K562 (cell line): ENCODE measurements around the gene CSDE1. TPM values are rescaled to one million over a fixed set of nuclear protein-coding genes. Genes with fewer than 3 reads are reported as not detected.

Experiments used
- BCLAF1 ChIP-seq, 2 experiments: fragments of 450-650 bp in 1 of 2; IDR thresholded peaks; 2 replicates each; pipeline ENCODE4 v1.6.1; 2011 to 2017; ENCODE audit warnings: low read depth in 2 of 2, antibody characterized with exemption in 1 of 2, borderline replicate concordance in 1 of 2, low read length in 1 of 2, mild to moderate bottlenecking in 1 of 2, mixed read lengths in 1 of 2; ENCODE audit not compliant: control insufficient read depth in 1 of 2
- FOXK1 ChIP-seq: sonication (generic); formaldehyde crosslinking; IDR thresholded peaks from 2 replicates; pipeline ENCODE4 v1.8.0; 2022; ENCODE audit warnings: missing genetic modification reagents, mild to moderate bottlenecking, borderline replicate concordance
- HBP1 ChIP-seq: fragments of 450-650 bp; formaldehyde crosslinking; IDR thresholded peaks from 2 replicates; pipeline ENCODE4 v1.4.0; 2022; ENCODE audit warnings: missing genetic modification characterization
- HNRNPH1 ChIP-seq: fragments of 200-400 bp; formaldehyde crosslinking; optimal IDR thresholded peaks from 2 replicates; pipeline ENCODE3; 2017; ENCODE audit warnings: low read depth, mild to moderate bottlenecking, low read length, moderate library complexity
- HNRNPLL ChIP-seq: fragments of 200-400 bp; formaldehyde crosslinking; IDR thresholded peaks from 2 replicates; pipeline ENCODE4 v1.6.1; 2017; ENCODE audit warnings: low read length, low read depth, mild to moderate bottlenecking; ENCODE audit not compliant: poor library complexity, severe bottlenecking
- MIER1 ChIP-seq: fragments of 450-650 bp; IDR thresholded peaks from 2 replicates; pipeline ENCODE4 v1.6.1; 2016; ENCODE audit warnings: antibody characterized with exemption, mild to moderate bottlenecking, low read depth
- NUFIP1 ChIP-seq: fragments of 450-650 bp; IDR thresholded peaks from 2 replicates; pipeline ENCODE4 v1.6.1; 2018; ENCODE audit not compliant: partially characterized antibody
- SLC30A9 ChIP-seq: fragments of 250-450 bp; sonication (Bioruptor Pico); IDR thresholded peaks from 2 replicates; pipeline ENCODE4 v1.8.0; 2022; ENCODE audit warnings: mild to moderate bottlenecking, moderate library complexity
- SMARCA4 ChIP-seq: fragments of 450-650 bp; IDR thresholded peaks from 2 replicates; pipeline ENCODE4 v1.6.1; 2016
- TAF7 ChIP-seq: fragments of 450-650 bp; IDR thresholded peaks from 2 replicates; pipeline ENCODE4 v1.6.1; 2016; ENCODE audit warnings: missing genetic modification characterization, missing compliant biosample characterization
- YY1 ChIP-seq, 3 experiments: IDR thresholded peaks; 2 replicates each; pipeline ENCODE4 v1.6.1; 2011; ENCODE audit warnings: low read length in 2 of 3, mild to moderate bottlenecking in 2 of 3, moderate library complexity in 2 of 3, borderline replicate concordance in 1 of 3, control low read depth in 1 of 3, low read depth in 1 of 3; ENCODE audit not compliant: insufficient read depth in 3 of 3, insufficient replicate concordance in 2 of 3, control insufficient read depth in 1 of 3, insufficient read length in 1 of 3; ENCODE audit errors: extremely low read depth in 1 of 3
- ZBTB17 ChIP-seq: fragments of 450-650 bp; formaldehyde crosslinking; IDR thresholded peaks from 2 replicates; pipeline ENCODE4 v1.4.0; 2020; ENCODE audit warnings: mild to moderate bottlenecking
- ZBTB26 ChIP-seq: fragments of 450-650 bp; formaldehyde crosslinking; IDR thresholded peaks from 2 replicates; pipeline ENCODE4 v1.4.0; 2022; ENCODE audit warnings: missing genetic modification characterization
- ZBTB33 ChIP-seq: sonication (generic); formaldehyde crosslinking; IDR thresholded peaks from 2 replicates; pipeline ENCODE4 v1.8.1; 2023; ENCODE audit warnings: mild to moderate bottlenecking, missing genetic modification reagents
- ZNF431 ChIP-seq: sonication (generic); formaldehyde crosslinking; IDR thresholded peaks from 2 replicates; pipeline ENCODE4 v1.8.0; 2022; ENCODE audit warnings: mild to moderate bottlenecking, missing genetic modification reagents
- ZZZ3 ChIP-seq: fragments of 450-650 bp; IDR thresholded peaks from 2 replicates; pipeline ENCODE4 v1.6.1; 2016; ENCODE audit warnings: antibody characterized with exemption, mild to moderate bottlenecking, moderate library complexity
- polyA plus RNA-seq, 8 experiments: library from polyadenylated mRNA; depleted of rRNA in 4 of 8; stranded (reverse) in 5 of 8; unstranded in 3 of 8; fragments of >200 nt; fragmentation: Nextera tagmentation in 2 of 8; fragmentation: Illumina TruSeq in 1 of 8; extraction: Ambion mirVana in 2 of 8; extraction: Trizol in 1 of 8; gene quantifications; 2 replicates each; pipeline versions ENCODE4 v1.2.1 to v1.2.3, GENCODE V29; 2011 to 2014; ENCODE audit warnings: inconsistent platforms in 1 of 8, missing spikeins in 1 of 8
- total RNA-seq, 7 experiments: library from RNA; depleted of rRNA in 6 of 7; stranded (reverse); fragments of >200 nt in 6 of 7; fragmentation: Illumina TruSeq in 2 of 7; extraction: Trizol in 2 of 7; gene quantifications; 2 replicates each; pipeline versions ENCODE4 v1.2.1 to v1.2.3, GENCODE V29; 2011 to 2021; ENCODE audit warnings: low replicate concordance in 1 of 7

Gene CSDE1
- total and polyA plus RNA-seq, 9 of the 15 experiments (the other 6 are each of a cell fraction or from before 2014, with no cell fraction given): 174 to 538 (median 403) TPM

- TF ChIP-seq HBP1 (CRISPR knock-in tag) (no peak), FOXK1 (CRISPR knock-in tag) (peak; percentile 40; the same call in 1 of the 2 replicates), SMARCA4 (peak; percentile 39; the same call in 1 of the 2 replicates), ZBTB17 (CRISPR knock-in tag) (no peak), BCLAF1 (IDR thresholded peaks at IDR 0.05; ENCODE audit: borderline replicate concordance in 1 of 2, control insufficient read depth in 1 of 2, low read depth in 2 of 2, low read length in 1 of 2) (peak; percentile 17 to 44; a peak in 1 of 4 replicates), ZBTB26 (CRISPR knock-in tag) (0 out of 2 replicates have a peak, but pooled peaks have one; percentile 59), TAF7 (tag) (peak; percentile 84), ZBTB33 (0 out of 2 replicates have a peak, but pooled peaks have one; percentile 30), ZNF431 (CRISPR knock-in tag) (no peak), HNRNPH1 (no peak), MIER1 (no peak), SLC30A9 (CRISPR knock-in tag) (no peak), NUFIP1 (no peak), ZZZ3 (no peak; the same call in 1 of the 2 replicates), YY1 (IDR thresholded peaks at IDR 0.05; ENCODE audit: borderline replicate concordance in 1 of 3, control insufficient read depth in 1 of 3, extremely low read depth in 1 of 3, insufficient read depth in 3 of 3, insufficient read length in 1 of 3, insufficient replicate concordance in 2 of 3, low read depth in 1 of 3, low read length in 2 of 3) (peak; percentile 36 to 86 (median 76)), HNRNPLL (peak; percentile 19)
These were observed 41.2 kb downstream of the CSDE1 start, which contains the start of gene NRAS (continued) for GRCh38 chr1:114716304-114717170.
